Fibroblast of the aortic adventitia (primary cell): ENCODE results near the gene KPNB1. TPM values are rescaled to one million over a fixed set of nuclear protein-coding genes. Genes with fewer than 3 reads are reported as not detected.

Source experiments
- DNase-seq: peaks from one replicate; pipeline ENCODE4 v3.0.0-alpha.2; 2010; ENCODE audit warnings: low read depth
- H3K4me3 ChIP-seq: 2 replicates; pipeline ENCODE4 v1.5.1; 2011; ENCODE audit warnings: low read depth, mild to moderate bottlenecking, control low read depth, low read length, moderate library complexity
- CTCF ChIP-seq: IDR thresholded peaks from 2 replicates; pipeline ENCODE4 v1.5.1; 2011; ENCODE audit warnings: mild to moderate bottlenecking, low read length, control low read depth, inconsistent platforms; ENCODE audit not compliant: insufficient read depth
- total RNA-seq: library from RNA; depleted of rRNA; stranded (reverse); fragments of >200 nt; gene quantifications from 2 replicates; pipeline ENCODE4 v1.2.3, GENCODE V29; 2012; ENCODE audit warnings: low replicate concordance

The KPNB1 gene
- total RNA-seq, 1 donor, result 473 TPM

- no peak for DNase-seq
- no peak for TF ChIP-seq CTCF
- H3K4me3 ChIP-seq, result no peak overlapping the region
Observed at GRCh38 chr17:47716375-47716774, 66.7 kb downstream of the KPNB1 start.

GRCh38 chr17:47717261-47717697 is 67.6 kb downstream of the KPNB1 start:
- peak; percentile 32 for TF ChIP-seq CTCF
- DNase-seq, result no peak

DNA sequence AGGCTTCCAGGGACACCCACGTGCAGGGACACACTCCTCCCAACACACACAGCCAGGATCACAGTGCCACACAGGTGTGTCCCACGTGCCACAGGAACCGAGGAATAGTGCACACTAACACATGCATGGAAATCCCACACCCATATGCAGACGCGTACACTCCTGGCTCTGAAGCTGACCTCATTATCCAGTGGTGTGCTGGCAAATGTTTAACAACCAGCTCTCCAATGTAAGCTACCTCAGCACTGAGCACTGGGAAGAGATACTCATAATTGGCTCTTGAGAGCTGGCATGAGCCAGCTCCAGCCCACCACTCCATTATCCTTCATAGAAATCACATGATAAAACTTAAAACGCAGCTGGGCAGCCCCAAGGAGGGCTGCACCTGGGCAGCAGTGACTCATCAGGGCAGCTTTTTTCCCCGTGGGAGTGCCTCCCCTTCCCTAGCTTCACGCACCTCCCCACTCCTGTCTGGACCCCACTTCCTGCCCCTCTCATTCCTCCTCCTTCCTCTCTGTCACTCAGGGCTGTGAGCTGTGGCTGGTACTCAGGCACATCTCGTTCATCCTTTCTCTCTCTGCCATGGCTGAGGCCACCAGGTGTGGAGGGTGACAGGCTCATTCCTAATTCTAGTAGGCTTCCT is 68.4 kb downstream of the KPNB1 start:
- no peak overlapping the region for H3K4me3 ChIP-seq
- no peak for DNase-seq
- no peak for TF ChIP-seq CTCF

More at GRCh38 chr17:47717261-47717697, 67.6 kb downstream of the KPNB1 start:
- no peak overlapping the region for H3K4me3 ChIP-seq

DNA sequence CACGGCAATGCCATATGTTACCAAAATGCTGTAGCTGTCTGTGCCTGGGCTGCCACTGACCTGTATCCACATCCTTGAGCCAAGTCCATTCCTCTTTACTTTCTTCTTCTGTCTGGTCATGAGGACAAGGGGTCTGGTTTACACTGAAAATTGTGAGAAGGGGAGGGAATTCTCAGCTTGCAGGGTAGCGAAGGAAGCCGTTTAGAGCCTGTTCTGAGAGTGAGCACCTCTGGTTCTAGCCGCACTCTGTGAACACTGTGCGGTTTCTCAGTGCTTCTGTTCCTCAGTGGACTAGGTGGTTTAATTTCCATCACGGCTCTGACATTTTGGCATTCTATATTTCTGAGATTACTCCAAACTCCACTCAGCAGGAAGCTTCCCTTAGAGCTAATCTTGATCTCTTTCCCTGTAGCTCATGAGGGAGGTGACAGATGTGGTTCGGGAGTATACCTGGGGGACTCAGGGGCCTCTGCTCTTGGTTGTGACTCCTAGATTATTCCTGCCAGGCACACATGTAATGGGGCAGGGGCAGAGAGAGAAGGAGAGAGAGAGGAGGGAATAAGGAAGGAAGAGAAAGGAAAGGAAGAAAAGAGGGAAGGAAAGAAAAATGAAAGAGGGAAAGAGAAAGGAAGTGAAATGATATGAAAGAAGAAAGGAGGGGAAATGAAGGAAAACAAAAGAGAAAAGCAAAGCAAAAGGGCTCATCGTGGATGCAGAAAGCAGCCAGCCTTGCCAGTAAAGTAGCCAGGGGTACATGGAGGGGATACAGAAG is 69.1 kb downstream of the KPNB1 start:
- DNase-seq, result no peak
- H3K4me3 ChIP-seq, result no peak overlapping the region
- no peak for TF ChIP-seq CTCF

GRCh38 chr17:47719411-47720152 is 69.9 kb downstream of the KPNB1 start:
- TF ChIP-seq CTCF, result no peak
- DNase-seq, result peak; percentile 46
- no peak overlapping the region for H3K4me3 ChIP-seq

GRCh38 chr17:47720196-47720595 is 70.5 kb downstream of the KPNB1 start:
- TF ChIP-seq CTCF, result no peak
- no peak overlapping the region for H3K4me3 ChIP-seq
- DNase-seq, result no peak
